HepG2 (cell line): ENCODE results near the gene FGD2. TPM values are rescaled to one million over a fixed set of nuclear protein-coding genes. Genes with fewer than 3 reads are reported as not detected.
A peak's percentile ranks its signal among the peaks of the same experiment; 100 is the strongest.

Experiments used
- BHLHE40 ChIP-seq: IDR thresholded peaks from 2 replicates; pipeline ENCODE4 v1.6.1; 2011; ENCODE audit warnings: low read length, improper control_type of control experiment
- HNF4A ChIP-seq: sonication (generic); formaldehyde crosslinking; IDR thresholded peaks from 2 replicates; pipeline ENCODE4 v1.4.0; 2020; ENCODE audit warnings: missing genetic modification reagents
- MXD4 ChIP-seq: IDR thresholded peaks from 2 replicates; pipeline ENCODE4 v1.6.1; 2016; ENCODE audit warnings: mild to moderate bottlenecking, missing biosample characterization, missing genetic modification reagents
- REL ChIP-seq: sonication (generic); formaldehyde crosslinking; conservative IDR thresholded peaks from 2 replicates; pipeline ENCODE4 v1.8.0; 2022; ENCODE audit warnings: mild to moderate bottlenecking, missing genetic modification reagents, moderate library complexity
- SMAD9 ChIP-seq: sonication (generic); formaldehyde crosslinking; IDR thresholded peaks from 2 replicates; pipeline ENCODE4 v1.5.1; 2020; ENCODE audit warnings: mild to moderate bottlenecking, missing genetic modification reagents
- SP2 ChIP-seq: sonication (generic); formaldehyde crosslinking; IDR thresholded peaks from 2 replicates; pipeline ENCODE4 v1.5.1; 2020; ENCODE audit warnings: mild to moderate bottlenecking, missing genetic modification reagents
- TEAD2 ChIP-seq: sonication (generic); formaldehyde crosslinking; IDR thresholded peaks from 2 replicates; pipeline ENCODE4 v1.9.0; 2021; ENCODE audit warnings: missing genetic modification reagents
- TSC22D2 ChIP-seq: sonication (generic); formaldehyde crosslinking; IDR thresholded peaks from 2 replicates; pipeline ENCODE4 v1.5.1; 2020; ENCODE audit warnings: missing genetic modification reagents, mild to moderate bottlenecking, borderline replicate concordance
- ZBTB38 ChIP-seq: sonication (generic); formaldehyde crosslinking; IDR thresholded peaks from 2 replicates; pipeline ENCODE4 v1.5.1; 2020; ENCODE audit warnings: mild to moderate bottlenecking, missing genetic modification reagents
- ZNF101 ChIP-seq: sonication (generic); formaldehyde crosslinking; IDR thresholded peaks from 2 replicates; pipeline ENCODE4 v1.4.0; 2020; ENCODE audit warnings: mild to moderate bottlenecking, low read depth, missing genetic modification reagents, borderline replicate concordance
- ZNF143 ChIP-seq: sonication (generic); formaldehyde crosslinking; IDR thresholded peaks from 2 replicates; pipeline ENCODE4 v1.4.0; 2020; ENCODE audit warnings: missing genetic modification reagents
- ZNF230 ChIP-seq: sonication (generic); formaldehyde crosslinking; IDR thresholded peaks from 2 replicates; pipeline ENCODE4 v1.4.0; 2020; ENCODE audit warnings: mild to moderate bottlenecking, missing genetic modification reagents
- ZNF335 ChIP-seq: sonication (generic); formaldehyde crosslinking; IDR thresholded peaks from 2 replicates; pipeline ENCODE4 v1.4.0; 2020; ENCODE audit warnings: missing genetic modification reagents
- ZNF337 ChIP-seq: sonication (generic); formaldehyde crosslinking; IDR thresholded peaks from 2 replicates; pipeline ENCODE4 v1.5.1; 2020; ENCODE audit warnings: missing genetic modification reagents, low read depth, mild to moderate bottlenecking, borderline replicate concordance
- ZNF552 ChIP-seq: sonication (generic); formaldehyde crosslinking; IDR thresholded peaks from 2 replicates; pipeline ENCODE4 v1.9.0; 2022; ENCODE audit warnings: missing genetic modification reagents, mild to moderate bottlenecking, borderline replicate concordance
- ZNF75D ChIP-seq: sonication (generic); formaldehyde crosslinking; IDR thresholded peaks from 2 replicates; pipeline ENCODE4 v1.8.1; 2023; ENCODE audit warnings: missing genetic modification reagents, mild to moderate bottlenecking, borderline replicate concordance
- ZNF768 ChIP-seq: sonication (generic); formaldehyde crosslinking; IDR thresholded peaks from 2 replicates; pipeline ENCODE4 v1.4.0; 2020; ENCODE audit warnings: missing genetic modification reagents
- ZNF790 ChIP-seq: sonication (generic); formaldehyde crosslinking; IDR thresholded peaks from 2 replicates; pipeline ENCODE4 v1.8.0; 2022; ENCODE audit warnings: missing genetic modification reagents, mild to moderate bottlenecking, borderline replicate concordance
- polyA plus RNA-seq, 8 experiments: library from polyadenylated mRNA; depleted of rRNA in 3 of 8; stranded (reverse) in 7 of 8; unstranded in 1 of 8; fragments of >200 nt; fragmentation: Illumina TruSeq in 4 of 8; extraction: Trizol in 4 of 8; gene quantifications; 2 replicates each; pipeline versions ENCODE4 v1.2.1 to v1.2.3, GENCODE V29; 2011 to 2016; ENCODE audit warnings: low read depth in 4 of 8, missing spikeins in 1 of 8, mixed read lengths in 1 of 8; ENCODE audit not compliant: insufficient read depth in 1 of 8
- total RNA-seq, 5 experiments: library from RNA; depleted of rRNA; stranded (reverse); fragments of >200 nt; fragmentation: Illumina TruSeq; extraction: Trizol; gene quantifications; 2 replicates each; pipeline ENCODE4 v1.2.3, GENCODE V29; 2016; ENCODE audit warnings: low read depth in 1 of 5
- TF ChIP-seq, protein P1 (sequence below): sonication (generic); formaldehyde crosslinking; IDR thresholded peaks from 2 replicates; pipeline ENCODE4 v1.8.1; 2023; ENCODE audit warnings: mild to moderate bottlenecking, missing genetic modification reagents
- TF ChIP-seq, protein P2 (sequence below): sonication (generic); formaldehyde crosslinking; IDR thresholded peaks from 2 replicates; pipeline ENCODE4 v1.9.0; 2021; ENCODE audit warnings: missing genetic modification reagents, borderline replicate concordance
- TF ChIP-seq, protein P3 (sequence below): sonication (generic); formaldehyde crosslinking; IDR thresholded peaks from 2 replicates; pipeline ENCODE4 v1.5.0; 2020; ENCODE audit warnings: missing genetic modification reagents
- TF ChIP-seq, protein P4 (sequence below): IDR thresholded peaks from 2 replicates; pipeline ENCODE4 v1.6.1; 2016; ENCODE audit warnings: missing genetic modification reagents, missing compliant biosample characterization
- TF ChIP-seq, protein P5 (sequence below): IDR thresholded peaks from 2 replicates; pipeline ENCODE4 v1.6.1; 2016; ENCODE audit warnings: low read depth, control low read depth

Gene FGD2
- total and polyA plus RNA-seq, 2 of the 13 experiments (the other 11 are each of a cell fraction or from before 2014, with no cell fraction given): not detected

DNA sequence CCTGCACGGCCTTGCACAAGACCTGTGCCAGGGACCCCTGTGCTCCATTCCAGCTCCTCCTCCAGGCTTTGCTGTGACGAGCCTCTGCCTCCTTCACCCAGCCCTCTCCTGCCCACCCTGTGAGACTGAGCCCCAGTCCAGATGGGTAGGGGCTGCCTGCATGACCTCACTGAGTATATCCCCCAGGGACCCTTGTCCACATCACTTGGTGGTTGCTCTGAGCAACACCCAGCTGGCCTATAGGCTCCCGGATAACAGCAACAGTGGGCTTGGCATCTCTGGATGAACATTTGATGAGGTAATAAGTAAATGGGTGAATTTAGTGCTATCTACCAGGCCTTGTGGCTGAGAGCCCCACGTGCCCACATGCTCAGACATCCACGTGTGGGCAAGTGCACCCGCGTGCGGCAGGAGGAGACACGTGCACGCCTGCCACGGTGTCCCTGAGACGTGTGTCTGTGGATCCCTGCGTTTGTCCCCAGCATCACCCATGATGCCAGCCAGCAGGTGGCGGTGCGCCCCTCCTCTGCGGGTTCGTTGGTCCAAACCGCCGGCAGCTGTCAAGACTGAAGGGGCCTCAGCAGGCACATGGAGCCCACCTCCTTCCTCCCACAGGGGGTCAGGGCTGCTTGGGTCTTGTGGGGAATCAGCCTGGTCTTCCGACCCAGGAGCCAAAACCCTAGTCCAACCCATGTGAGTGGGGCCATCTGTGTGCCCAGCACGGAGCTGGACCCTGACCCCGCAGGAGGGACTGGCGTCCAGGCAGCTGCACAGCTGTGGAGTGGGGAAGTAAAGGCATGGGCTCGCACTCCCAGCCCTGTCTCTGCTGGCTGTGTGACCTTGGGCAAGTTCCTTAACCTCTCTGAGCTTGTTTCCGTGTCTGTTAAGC lies 45.9 kb downstream of the FGD2 start (continued):
- TF ChIP-seq SMAD9: no peak
- TF ChIP-seq BHLHE40: peak; percentile 92
- no peak; the same call in 1 of the 2 replicates for TF ChIP-seq MXD4 (CRISPR knock-in tag)
- peak; percentile 96; the same call in 1 of the 2 replicates for TF ChIP-seq TSC22D2
- TF ChIP-seq, protein P1, sequence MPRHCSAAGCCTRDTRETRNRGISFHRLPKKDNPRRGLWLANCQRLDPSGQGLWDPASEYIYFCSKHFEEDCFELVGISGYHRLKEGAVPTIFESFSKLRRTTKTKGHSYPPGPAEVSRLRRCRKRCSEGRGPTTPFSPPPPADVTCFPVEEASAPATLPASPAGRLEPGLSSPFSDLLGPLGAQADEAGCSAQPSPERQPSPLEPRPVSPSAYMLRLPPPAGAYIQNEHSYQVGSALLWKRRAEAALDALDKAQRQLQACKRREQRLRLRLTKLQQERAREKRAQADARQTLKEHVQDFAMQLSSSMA (CRISPR knock-in tag): no peak
- peak; percentile 100 for TF ChIP-seq ZNF768
- TF ChIP-seq, protein P2, sequence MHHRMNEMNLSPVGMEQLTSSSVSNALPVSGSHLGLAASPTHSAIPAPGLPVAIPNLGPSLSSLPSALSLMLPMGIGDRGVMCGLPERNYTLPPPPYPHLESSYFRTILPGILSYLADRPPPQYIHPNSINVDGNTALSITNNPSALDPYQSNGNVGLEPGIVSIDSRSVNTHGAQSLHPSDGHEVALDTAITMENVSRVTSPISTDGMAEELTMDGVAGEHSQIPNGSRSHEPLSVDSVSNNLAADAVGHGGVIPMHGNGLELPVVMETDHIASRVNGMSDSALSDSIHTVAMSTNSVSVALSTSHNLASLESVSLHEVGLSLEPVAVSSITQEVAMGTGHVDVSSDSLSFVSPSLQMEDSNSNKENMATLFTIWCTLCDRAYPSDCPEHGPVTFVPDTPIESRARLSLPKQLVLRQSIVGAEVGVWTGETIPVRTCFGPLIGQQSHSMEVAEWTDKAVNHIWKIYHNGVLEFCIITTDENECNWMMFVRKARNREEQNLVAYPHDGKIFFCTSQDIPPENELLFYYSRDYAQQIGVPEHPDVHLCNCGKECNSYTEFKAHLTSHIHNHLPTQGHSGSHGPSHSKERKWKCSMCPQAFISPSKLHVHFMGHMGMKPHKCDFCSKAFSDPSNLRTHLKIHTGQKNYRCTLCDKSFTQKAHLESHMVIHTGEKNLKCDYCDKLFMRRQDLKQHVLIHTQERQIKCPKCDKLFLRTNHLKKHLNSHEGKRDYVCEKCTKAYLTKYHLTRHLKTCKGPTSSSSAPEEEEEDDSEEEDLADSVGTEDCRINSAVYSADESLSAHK (CRISPR knock-in tag): 0 out of 2 replicates have a peak, but pooled peaks have one; percentile 16
- TF ChIP-seq ZNF230 (CRISPR knock-in tag): 0 out of 2 replicates have a peak, but pooled peaks have one; percentile 9
- no peak for TF ChIP-seq ZNF75D
- TF ChIP-seq TEAD2 (CRISPR knock-in tag): no peak
- TF ChIP-seq, protein P3, sequence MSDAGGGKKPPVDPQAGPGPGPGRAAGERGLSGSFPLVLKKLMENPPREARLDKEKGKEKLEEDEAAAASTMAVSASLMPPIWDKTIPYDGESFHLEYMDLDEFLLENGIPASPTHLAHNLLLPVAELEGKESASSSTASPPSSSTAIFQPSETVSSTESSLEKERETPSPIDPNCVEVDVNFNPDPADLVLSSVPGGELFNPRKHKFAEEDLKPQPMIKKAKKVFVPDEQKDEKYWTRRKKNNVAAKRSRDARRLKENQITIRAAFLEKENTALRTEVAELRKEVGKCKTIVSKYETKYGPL (CRISPR knock-in tag): no peak
- TF ChIP-seq ZNF335 (CRISPR knock-in tag): no peak; the same call in 1 of the 2 replicates
- no peak for TF ChIP-seq ZNF101 (CRISPR knock-in tag)
- 0 out of 2 replicates have a peak, but pooled peaks have one; percentile 41 for TF ChIP-seq ZNF143 (CRISPR knock-in tag)
- TF ChIP-seq, protein P4, sequence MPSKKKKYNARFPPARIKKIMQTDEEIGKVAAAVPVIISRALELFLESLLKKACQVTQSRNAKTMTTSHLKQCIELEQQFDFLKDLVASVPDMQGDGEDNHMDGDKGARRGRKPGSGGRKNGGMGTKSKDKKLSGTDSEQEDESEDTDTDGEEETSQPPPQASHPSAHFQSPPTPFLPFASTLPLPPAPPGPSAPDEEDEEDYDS (CRISPR knock-in tag): no peak; the same call in 1 of the 2 replicates
- TF ChIP-seq SP2 (CRISPR knock-in tag): no peak
- 0 out of 2 replicates have a peak, but pooled peaks have one; percentile 10 for TF ChIP-seq ZNF337 (CRISPR knock-in tag)
- TF ChIP-seq HNF4A (CRISPR knock-in tag): peak; percentile 73
- no peak for TF ChIP-seq ZNF790 (CRISPR knock-in tag)
- no peak for TF ChIP-seq REL (CRISPR knock-in tag)
- no peak; the same call in none of the 2 replicates for TF ChIP-seq ZNF552 (CRISPR knock-in tag)
- TF ChIP-seq, protein P5, sequence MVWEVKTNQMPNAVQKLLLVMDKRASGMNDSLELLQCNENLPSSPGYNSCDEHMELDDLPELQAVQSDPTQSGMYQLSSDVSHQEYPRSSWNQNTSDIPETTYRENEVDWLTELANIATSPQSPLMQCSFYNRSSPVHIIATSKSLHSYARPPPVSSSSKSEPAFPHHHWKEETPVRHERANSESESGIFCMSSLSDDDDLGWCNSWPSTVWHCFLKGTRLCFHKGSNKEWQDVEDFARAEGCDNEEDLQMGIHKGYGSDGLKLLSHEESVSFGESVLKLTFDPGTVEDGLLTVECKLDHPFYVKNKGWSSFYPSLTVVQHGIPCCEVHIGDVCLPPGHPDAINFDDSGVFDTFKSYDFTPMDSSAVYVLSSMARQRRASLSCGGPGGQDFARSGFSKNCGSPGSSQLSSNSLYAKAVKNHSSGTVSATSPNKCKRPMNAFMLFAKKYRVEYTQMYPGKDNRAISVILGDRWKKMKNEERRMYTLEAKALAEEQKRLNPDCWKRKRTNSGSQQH (CRISPR knock-in tag): peak; percentile 50; the same call in 1 of the 2 replicates
- TF ChIP-seq ZBTB38 (CRISPR knock-in tag): peak; percentile 92
